Hepatic stellate cell (primary cell): ENCODE data around the gene ALDH1L1.
A peak's percentile ranks its signal among the peaks of the same experiment; 100 is the strongest.
"Not testable (repeated sequence)": the region's sequence is repeated elsewhere in the genome, so short reads cannot be mapped to it uniquely, and the experiment has no call there.

Experiments
- DNase-seq: peaks from one replicate; pipeline ENCODE4 v3.0.0; 2011; ENCODE audit warnings: low spot score

The ALDH1L1 gene

GRCh38 chr3:126104742-126105605 is 75.4 kb downstream of the ALDH1L1 start:
- DNase-seq: no peak

- peak; percentile 15 for DNase-seq
These were observed 76.3 kb downstream of the ALDH1L1 start for GRCh38 chr3:126104028-126104635.

- peak; percentile 6 for DNase-seq
These were observed 77.0 kb downstream of the ALDH1L1 start for GRCh38 chr3:126103121-126104027.

DNA sequence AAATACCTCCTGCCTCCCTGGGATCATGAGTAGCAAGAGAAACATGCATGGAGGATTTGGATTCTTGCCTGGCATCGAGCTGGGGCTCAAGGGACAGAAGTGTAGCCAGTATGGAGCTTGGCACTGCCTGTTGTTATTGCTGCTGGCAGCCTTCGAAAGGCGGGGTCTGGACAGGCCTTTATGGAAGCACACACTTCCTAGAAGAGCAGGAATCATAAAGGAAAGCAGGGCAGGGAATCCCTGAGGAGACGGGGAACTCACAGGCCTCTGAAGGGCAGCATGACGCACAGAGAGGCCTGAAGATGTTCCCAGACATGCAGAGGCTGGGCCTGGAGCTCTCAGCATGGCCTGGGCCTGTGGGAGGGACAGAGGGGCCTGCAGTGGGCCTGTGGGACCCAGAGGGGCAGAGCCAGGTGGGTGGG is 77.8 kb downstream of the ALDH1L1 start:
- DNase-seq: peak; percentile 22

- DNase-seq: no peak
These were observed 78.4 kb downstream of the ALDH1L1 start for GRCh38 chr3:126102011-126102410.

GRCh38 chr3:126101521-126101982 is 78.8 kb downstream of the ALDH1L1 start:
- DNase-seq: no peak

- peak; percentile 59 for DNase-seq
These were observed 79.6 kb downstream of the ALDH1L1 start for GRCh38 chr3:126100634-126101301.

- DNase-seq: no peak
These were observed 80.1 kb downstream of the ALDH1L1 start for GRCh38 chr3:126100269-126100633.

DNA sequence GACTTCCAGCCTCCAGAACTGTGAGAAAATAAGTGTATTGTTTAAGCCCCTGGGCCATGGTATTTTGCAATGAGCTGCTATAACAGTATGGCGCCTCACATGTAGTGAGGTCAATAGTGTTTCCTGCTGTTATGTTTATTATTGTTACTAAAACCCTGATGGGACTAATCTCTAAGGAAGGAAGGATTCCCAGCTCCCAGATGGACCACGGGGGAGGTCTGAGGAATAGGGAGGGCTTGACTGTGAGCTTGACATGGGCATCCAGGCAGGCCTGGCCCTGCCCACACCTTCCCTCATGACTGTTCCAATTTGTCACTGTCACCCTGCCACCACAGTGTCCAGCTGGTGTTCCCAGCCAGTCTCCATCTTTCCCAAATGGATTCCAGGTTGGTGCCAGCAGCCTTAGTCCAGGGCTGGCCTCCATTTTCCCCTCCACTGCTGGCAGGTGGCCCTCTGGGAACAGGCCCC is 82.0 kb downstream of the ALDH1L1 start:
- peak; percentile 8 for DNase-seq

DNA sequence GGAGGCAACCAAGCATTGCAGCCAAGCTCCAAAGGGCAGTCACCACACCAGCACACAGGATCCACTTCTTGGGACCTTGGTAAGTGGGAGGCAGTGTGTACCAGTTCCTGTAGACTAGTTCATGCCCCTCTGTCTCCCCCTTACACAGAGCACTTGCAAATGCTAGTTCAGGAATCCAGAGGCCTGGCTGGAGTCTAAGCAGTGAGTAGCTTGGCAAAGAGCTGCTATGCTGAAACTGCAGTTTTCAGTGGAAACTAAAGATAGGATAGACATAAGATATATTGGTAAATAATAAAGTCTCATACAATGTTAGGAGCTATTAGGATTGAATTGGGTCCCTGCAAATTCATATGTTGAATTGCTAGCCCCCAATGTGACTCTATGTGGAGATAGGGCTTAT is 82.6 kb downstream of the ALDH1L1 start:
- no peak for DNase-seq

- DNase-seq: not testable (repeated sequence)
These were observed 84.1 kb downstream of the ALDH1L1 start for GRCh38 chr3:126096274-126096673.

DNA sequence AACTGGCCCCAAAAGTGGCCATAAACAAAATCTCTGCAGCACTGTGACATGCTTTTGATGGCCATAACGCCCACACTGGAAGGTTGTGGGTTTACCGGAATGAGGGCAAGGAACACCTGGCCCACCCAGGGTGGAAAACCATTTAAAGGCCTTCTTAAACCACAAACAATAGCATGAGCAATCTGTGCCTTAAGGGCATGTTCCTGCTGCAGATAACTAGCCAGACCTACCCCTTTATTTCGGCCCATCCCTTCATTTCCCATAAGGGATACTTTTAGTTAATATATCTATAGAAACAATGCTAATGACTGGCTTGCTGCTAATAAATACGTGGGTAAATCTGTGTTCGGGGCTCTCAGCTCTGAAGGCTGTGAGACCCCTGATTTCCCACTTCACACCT is 88.3 kb downstream of the ALDH1L1 start:
- not testable (repeated sequence) for DNase-seq

DNA sequence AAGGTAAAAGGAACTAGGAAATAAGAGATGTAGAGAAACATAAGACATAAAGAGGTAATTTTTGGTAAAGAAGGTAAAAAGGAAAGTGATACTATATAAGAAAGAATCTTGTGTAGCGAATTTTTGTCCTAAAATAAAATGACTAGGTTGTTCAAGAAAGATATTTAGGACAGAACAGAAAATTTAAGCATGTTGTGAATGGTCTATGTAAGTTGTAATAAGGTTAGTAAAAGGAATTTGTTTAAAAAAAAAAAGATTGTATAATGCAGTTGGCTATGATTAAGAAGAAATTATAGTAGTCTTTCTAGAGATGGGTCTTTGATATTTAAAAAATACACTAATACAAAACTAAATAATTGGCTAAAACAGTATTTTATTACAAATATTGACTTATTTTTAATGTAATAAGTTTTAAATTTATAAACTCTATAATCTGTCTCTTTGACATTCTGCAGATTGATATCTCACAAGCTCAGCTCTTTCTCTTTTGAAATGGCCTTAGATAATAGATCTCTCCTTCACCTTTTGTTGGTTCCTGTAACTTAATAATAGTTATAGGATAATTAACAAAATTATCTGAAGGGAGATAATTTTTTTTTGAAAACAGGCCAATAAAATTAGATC is 92.7 kb downstream of the ALDH1L1 start:
- no peak for DNase-seq

GRCh38 chr3:126085841-126086240 is 94.5 kb downstream of the ALDH1L1 start:
- no peak for DNase-seq

DNA sequence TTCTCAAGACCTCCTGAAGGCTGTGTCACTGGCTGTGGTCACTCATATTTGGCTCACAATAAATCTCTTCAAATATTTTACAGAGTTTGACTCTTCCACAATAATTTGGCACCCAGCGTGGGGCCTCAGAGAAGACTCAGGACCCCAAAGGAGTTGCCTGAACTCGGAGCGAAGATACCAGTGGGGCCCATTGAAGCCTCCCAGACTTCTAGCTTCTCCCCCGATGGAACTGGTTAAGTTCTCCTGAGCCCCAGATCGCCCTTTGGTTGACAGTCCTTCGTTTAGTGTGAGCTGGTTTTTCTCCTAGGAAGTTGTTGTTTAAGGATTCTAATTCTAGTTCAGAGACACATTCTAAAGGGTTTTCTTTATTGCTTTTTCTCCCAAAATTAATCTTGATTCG is 95.1 kb downstream of the ALDH1L1 start:
- DNase-seq: no peak

DNA sequence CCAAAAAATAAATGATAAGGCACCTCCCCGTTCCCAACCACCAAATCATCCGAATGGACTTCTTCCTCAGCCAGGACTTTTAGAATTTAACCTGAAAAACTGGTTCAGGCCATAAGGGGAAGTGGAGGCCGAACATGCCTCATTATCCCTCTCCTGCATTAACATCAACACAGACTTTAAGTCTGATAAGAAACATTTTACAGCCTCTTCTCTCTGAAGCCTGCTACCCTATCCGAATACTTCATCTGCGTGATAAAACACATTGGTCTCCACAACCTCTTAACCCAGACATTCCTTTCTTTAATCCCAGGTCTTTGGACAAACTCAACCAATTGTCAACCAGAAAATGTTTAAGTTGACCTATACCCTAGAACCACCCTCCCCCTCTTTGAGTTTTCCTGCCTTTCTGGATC is 95.6 kb downstream of the ALDH1L1 start:
- no peak for DNase-seq

GRCh38 chr3:126083913-126084767 is 96.2 kb downstream of the ALDH1L1 start, which contains the start of gene SLC41A3:
Gene SLC41A3 (minus strand): TSS chr3:126084124. CDS start chr3:126068219, 15,905 bp downstream.
- DNase-seq: peak; percentile 84

- DNase-seq: peak; percentile 54
These were observed 96.9 kb downstream of the ALDH1L1 start for GRCh38 chr3:126083511-126083912.

DNA sequence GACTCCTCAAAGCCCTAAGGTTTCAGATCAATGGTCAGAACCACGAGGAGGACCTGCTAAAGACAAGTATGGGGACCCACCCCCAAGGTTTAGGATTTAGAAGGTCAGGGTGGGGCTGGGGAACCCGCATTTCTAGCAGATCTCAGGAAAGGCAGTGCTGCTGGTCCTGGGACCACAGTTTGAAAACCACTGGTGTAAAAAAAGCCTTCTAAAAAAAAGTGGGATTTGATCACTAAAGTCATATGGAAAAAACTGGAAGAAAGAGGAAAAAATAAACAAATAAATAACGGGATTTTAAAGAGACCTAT is 97.3 kb downstream of the ALDH1L1 start:
- DNase-seq: no peak
